Measurements from ENCODE around the gene CLEC2L.

- TF ChIP-seq CTCF (IDR thresholded peaks at IDR 0.05; ENCODE audit: borderline replicate concordance, extremely low read depth, low read length, poor library complexity, severe bottlenecking) = no peak
- no peak for TF ChIP-seq EZH2 (IDR thresholded peaks at IDR 0.05; ENCODE audit: borderline replicate concordance, low read depth, low read length, severe bottlenecking)
These were observed 47.3 kb upstream of the CLEC2L start for GRCh38 chr7:139476139-139476538.

All from DND-41 (cell line).